NK-92 treated with Interleukin-12 subunit alpha and Interleukin-12 subunit beta, amount 100 ng/mL, for 24 hours (cell line): ENCODE results near the gene TBC1D14.
"Not testable (repeated sequence)": the region's sequence is repeated elsewhere in the genome, so short reads cannot be mapped to it uniquely, and the experiment has no call there.

ENCODE experiments used
- DNase-seq: peaks from one replicate; lab custom pipeline; 2025; lab: John Stamatoyannopoulos, UW

The TBC1D14 gene

DNA sequence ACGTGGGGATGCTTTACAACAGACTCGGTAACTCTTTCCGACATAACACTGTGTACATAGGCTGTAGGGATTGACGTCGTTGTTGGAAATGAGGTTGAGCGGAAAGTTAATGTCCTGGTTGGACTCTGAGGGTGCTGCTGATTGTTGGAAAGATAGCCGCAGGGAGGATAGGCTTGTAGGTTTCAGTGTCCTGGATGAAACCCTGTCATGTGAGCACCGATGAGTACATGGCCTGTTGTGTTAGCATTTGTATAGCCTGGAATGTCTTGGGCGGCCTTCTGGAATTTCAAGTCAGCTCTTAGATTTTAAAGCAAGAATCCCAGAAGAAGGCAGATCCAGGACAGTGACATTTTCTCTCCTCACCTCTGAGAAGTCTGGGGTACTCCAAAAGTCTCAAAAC, 63.3 kb downstream of the TBC1D14 start:
- DNase-seq = no peak

DNA sequence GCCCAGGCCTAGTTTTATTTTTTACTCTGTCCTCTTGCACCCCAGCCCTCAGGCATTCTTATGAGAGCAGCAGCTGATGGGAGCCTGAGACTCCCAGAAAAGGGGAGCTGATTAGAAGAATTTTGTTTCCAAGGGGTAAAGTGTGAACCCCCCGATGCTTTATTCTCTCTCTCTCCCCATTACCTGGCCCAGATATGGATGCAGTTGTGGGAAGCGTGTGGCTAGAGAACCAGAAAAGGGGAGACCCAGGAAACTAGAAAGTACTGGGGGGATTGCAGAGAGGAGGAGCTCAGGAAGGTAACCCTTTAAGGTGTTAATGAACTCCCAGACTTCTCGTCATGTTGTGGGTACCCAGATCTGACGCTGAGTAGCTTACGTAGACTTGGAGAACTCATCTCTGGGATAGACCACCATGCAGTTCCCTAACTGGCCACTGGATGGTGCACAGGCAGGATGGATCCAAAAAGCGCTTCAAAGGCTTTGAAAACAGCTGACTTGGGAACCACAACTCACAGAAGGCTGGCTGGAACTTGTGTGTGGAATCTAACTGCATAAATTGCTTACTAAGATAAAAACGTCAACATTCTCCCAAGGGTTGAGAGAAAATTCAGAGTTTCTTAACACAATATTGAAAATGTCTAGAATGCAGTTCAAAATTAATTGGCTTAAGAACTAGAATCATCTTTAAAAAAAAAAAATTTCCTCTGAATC, 64.7 kb downstream of the TBC1D14 start:
- peak; percentile 34 for DNase-seq

DNA sequence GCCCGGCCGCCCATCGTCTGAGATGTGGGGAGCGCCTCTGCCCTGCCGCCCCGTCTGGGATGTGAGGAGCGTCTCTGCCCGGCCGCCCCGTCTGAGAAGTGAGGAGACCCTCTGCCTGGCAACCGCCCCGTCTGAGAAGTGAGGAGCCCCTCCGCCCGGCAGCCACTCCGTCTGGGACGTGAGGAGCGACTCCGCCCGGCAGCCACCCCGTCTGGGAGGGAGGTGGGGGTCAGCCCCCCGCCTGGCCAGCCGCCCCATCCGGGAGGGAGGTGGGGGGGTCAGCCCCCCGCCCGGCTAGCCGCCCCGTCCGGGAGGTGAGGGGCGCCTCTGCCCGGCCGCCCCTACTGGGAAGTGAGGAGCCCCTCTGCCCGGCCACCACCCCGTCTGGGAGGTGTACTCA, 68.2 kb downstream of the TBC1D14 start:
- not testable (repeated sequence) for DNase-seq

DNA sequence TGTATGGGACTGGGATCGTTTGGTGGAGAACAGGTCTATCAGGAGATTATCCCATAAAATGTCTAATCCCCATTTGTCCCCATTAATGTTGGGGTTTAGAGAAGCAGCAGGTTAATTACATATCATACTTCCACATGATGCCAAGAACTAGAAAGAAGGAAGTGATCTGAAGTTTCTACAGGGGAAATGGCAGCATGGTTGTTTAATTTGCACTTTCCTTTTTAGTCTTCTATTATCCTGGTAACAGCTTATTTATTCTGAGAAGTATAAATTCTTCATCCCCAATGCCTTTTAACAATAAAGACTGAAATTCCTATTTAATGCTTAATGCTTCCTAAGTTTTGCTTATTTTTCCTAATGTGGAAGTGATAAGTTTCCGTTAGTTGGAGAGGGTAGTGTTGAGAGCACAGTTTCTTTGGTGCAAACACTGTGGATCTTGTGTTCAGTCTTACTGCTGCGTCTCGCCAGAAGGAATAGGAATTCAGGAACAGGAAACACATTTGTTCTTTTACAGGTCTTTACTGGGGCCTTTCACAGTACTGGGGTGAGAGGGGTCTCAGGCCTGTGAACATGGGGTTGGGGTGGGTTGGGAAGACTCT, 74.0 kb downstream of the TBC1D14 start:
- DNase-seq = no peak

DNA sequence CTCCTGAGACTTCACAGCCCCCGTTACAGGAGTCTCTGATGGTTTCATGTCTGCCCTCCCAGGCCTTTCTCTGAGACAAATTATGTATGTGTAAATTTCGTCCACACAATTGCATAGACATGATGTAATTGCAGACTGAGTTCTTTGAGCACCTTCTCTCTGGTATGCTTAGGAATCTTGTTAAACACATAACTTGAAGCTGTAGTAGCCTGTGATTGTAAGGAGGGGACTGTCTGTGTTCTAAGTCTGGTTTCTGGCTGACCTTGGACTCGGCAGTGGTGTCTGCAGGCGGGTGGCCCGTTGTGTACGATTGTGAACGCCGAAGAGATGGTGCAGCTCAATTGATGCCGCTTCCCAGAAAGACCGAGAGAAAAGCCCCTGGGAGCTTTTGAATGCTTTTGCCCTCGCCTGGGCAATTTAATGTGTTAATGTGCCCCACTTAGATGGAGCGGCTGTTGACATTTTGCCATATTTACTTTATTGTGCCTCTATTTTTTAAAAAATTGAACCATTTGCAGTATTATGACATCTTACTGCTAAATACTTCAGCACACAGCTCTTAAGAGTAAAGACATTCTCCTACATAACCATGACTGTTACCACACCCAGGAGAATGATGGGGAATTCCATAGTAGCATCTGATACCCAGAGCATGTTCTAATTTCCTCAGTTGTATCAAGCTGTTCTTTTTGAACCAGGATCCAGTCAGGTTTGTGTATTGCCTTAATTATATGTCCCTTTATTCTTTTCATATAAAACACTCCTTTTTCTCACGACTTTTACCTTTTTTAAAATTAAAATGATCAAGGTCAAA, 75.2 kb downstream of the TBC1D14 start:
- no peak for DNase-seq

DNA sequence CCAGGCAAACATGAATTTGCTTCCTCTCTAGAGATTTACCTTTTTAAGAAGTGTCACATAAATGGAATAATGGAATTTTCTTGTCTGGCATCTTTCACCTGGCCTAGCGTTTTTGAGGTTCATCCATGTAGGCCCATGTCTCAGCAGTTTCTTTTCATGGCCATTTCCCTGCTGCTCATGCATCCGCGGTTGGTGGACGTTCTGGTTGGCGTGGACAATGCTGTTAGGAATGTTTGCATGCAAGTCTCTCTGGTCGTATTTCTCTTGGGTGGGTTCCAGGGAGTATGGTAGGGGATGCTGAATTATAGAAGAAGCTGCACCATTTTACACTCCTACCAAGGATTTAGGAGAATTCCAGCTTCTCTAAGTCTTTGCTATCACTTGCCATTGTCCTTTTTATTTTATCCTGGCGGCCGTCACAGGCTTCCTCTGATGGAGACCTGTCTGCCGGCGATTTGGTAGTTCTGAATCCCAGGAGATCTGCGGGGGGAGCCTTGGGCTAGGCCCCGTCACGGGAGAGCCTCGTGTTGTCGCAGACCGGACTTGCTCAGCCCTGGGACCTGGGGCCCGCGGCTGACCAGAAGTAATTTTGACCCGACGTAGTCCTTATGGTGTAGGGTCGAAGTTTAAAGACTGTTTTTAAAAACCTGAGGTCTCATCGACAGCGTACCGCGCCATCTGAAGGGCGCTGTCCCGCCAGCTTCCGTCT, 76.6 kb downstream of the TBC1D14 start:
- DNase-seq = no peak

DNA sequence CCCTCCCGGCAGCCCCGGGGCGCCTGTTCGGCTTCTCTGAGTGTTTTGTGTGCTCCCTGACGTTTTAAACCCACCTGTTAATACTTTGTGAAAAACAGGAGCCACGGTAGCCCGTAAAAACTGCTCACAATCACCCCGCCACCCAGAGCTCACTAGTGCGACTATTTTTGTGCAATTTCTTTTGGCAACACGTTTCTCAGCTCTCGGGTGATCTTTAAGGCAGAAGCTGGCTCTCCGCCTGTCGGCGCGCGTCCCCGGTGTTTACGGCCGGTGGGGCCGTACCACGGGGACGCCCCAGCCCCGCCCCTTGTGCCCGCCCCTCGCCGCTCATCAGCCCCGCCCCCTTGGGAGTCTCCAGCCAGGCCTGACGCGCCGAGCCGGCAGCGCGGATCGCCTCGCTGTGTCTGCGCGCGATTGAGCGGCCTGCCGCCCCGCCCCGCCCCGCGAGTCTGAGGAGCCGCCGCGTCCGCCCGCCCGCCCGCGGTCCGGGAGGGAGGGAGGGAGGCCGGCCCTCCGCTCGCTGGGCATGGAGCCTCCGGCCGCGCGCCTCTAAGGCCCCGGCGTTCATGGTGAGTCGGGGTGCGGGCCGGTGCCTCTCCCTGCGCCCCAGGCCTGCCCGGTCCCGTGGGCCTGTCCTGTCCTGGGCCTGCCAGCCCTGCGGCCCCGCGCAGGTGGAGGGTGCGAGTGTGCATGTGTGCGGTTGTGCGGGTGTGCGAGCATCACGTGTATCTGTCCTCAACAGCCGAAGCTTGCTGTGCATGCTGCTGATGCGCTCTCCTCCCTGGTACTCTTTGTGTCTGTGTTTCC, 77.4 kb downstream of the TBC1D14 start:
- DNase-seq = peak; percentile 83

DNA sequence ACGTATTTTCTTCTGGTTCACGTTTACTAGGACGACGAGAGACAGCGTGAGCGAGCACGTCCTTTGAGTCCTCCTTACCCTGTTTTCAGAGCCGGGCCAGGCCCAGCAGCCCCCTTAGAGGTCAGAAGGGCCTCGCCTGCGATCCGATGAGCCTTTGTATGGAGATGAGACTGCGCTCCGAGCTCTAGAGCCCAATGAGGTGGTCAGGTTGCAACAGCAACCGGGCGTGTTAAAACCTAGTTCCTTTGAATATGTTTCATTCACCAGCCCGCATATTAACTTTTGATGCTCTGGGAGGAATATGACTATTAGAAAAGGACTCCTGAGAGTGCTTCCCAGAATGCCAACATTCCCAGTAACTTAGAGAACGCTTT, 77.9 kb downstream of the TBC1D14 start:
- DNase-seq = no peak

DNA sequence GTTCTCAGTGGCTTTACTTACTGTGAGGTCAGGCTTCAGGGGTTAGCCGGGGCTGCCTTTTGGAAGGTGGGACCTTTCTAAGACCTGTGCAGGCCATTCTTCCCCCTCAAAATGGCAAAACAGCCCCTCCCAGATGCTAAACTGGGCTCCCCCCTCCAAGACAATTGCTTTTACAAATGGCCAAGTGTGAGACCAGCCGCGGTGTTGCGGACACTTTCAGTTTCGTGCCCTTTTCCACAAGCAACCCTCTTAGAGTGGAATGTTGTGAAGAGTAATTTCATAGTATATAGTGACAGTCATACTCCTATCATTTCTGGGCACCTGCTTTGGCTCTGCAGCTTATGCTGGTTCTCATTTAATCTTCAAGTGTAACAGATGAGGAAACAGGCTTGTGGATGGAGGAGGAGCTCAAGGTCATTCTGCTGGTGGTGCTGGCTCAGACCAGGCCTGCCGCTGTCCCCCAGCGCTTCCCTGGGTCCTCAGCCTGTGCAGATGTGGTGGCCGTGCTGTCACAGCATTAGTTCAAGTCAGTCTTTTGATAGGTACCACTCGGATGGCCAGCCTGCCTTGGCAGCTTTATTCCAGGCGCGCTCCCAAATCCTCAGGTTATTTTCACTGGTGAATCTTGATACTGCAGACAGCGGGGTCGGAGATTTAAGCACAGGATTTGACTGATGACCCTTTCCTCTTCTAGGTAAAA, 78.5 kb downstream of the TBC1D14 start:
- no peak for DNase-seq

DNA sequence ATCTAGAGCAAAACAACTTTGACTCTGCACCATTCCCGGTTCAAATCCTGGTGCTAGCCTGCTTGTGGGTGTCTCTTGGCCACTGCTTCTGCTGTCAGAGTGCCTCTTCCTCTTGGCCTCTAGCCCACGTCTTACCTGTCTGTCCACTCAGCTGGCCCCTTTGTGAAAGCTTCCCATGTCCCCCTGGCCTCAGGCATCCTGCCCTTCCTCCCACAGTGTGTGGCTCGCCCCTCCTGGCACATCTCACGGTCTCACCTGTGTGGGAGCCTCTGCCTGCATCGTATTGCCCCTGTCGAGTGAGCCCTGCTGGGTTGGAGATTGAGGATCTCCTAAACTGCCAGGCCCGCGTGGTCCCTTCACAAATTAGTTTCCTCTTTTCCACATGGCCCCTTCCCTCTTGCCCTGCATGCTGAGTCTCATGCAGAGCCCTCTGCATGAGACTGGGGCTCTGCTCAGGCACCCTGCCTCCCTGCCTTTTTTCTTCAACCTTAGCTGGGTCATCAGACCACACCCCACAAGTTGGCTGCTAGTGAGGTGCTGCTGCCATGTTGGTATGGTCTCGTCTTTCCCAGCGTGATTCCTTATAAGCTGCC, 79.8 kb downstream of the TBC1D14 start:
- no peak for DNase-seq

DNA sequence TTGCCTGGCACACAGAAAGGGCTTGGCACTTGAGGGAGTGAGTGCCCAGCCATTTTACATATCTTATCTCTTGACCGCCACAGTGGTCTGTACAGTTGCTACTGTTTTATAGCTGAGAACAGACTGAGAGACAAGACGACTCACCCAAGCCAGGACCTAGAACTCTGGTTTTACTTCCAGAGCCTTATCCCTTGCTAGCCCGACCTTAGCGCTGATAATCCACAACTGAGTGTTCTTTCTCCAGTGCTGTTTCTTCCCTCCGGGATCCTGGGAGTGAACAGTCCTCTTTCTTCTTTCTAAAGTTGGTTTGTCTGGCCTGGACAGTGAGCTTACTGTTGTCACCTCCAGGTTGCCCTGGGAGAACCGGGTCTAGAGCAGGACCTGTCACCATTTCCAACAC, 81.0 kb downstream of the TBC1D14 start:
- no peak for DNase-seq

DNA sequence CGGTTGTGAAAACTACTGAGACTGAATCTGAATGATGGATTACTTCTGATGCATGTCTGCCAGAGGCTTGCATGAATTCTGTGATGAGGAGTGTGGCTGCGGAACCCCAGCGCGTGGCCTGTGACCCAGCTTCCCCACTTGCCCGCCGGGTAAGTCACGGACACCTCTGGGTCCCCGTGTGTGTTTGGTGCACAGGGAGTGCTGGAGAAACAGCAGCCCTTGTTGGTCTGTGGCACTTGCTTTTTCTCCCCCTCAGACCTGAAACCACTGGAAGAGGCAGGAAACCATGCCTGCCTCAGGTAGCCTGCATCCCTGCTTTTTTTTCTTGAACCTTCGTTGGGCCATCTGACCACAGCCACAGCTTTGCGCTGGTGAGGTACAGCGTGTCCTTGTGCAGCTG, 81.6 kb downstream of the TBC1D14 start:
- DNase-seq = no peak

DNA sequence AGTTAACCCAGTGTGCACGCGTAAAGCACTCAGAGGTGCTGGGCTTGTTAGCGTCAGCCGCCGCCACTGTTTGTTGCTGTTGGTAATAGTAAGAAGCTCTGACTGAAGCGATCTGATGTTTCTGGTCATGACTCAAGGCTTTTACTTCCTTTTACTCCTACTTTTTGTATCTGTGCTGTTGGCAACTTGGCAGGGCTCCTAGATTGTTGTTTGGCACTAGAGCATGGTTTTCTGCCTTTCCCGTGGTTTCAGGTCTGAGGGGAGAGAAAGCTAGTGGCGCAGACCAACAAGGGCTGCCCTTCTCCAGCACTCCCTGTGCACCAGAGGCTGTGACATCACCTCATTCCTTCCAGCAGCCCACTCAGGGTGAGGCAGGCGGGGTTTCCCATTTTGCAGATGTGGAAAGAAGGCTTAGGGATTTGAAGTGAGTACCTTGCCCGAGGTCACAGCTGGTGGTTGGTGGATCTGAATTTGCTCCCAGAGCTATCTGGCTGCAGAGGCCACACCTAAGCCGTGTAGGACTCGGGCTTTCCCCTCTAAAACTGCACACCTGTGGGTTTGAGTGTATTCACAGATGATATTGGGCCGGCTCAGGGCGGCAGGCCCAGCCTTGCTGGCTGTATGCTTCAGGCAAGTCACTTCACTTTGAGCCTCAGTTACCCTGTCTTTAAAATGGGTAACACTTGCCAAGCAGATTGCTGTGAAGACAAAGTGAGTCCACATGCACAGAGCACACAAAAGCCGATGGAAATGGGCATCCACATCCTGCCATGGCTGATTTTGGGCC, 82.3 kb downstream of the TBC1D14 start:
- no peak for DNase-seq

DNA sequence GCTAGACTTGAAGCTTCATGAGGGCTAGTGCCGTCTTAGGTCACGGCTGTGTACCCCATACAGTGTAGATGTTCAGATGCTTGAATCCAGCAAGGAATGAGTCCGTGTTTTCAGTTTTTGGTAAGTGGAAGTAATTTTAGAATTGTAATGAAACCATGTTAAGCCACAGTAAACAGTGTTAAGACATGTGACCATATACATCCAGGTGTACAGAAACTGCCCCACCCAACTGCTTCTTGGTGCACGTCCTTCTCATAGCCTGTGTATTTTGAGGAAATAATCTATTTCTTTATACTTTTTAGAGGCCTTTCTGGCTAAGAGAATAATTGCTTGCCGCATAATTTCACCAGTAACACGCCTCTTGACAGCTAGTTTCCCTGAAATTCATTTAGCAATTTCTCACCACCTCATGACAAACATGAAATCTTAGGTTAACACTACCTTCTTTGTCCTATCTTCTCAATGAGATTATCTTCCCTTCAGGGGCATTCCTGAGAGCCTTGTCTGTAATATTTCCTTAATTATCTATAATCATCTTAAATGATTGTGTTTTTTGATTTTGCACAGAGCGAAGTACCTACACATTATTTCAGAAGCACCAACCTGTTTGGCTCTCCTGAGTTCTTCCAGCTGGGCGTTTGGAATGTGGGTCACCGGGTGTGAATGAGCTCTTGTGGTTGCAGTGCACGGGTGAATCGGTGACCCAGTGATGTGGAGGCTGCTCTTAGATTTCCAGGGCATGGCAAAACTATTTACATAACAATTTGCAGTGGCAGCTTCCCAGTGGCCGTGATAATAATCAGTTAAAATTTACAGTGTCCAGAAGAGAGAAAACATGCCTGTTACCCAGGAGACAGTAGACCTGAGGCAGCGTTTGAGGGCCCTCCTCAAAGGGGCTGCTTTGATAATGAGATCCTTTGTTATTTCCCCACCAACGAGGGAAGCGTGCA, 83.4 kb downstream of the TBC1D14 start:
- DNase-seq = no peak

DNA sequence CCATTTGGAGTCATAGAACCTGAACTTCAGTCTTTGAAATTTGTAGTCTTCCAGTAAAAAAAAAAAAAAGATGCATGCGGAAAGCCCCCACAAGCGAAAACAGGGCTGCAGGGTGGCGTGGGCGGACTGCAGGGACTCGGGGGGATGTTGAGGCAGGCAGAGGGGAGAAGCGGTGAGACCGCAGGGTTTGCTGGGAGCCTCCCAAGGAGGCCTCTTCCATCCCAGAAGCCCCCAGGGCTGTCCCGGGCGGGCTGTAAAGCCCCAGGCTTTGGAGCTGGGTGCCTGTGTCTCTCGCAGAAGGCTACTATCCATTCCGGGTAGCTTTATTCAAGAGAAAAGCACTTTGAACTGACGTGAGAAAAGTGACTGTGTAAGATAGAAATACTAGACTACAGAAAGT, 86.9 kb downstream of the TBC1D14 start:
- no peak for DNase-seq

DNA sequence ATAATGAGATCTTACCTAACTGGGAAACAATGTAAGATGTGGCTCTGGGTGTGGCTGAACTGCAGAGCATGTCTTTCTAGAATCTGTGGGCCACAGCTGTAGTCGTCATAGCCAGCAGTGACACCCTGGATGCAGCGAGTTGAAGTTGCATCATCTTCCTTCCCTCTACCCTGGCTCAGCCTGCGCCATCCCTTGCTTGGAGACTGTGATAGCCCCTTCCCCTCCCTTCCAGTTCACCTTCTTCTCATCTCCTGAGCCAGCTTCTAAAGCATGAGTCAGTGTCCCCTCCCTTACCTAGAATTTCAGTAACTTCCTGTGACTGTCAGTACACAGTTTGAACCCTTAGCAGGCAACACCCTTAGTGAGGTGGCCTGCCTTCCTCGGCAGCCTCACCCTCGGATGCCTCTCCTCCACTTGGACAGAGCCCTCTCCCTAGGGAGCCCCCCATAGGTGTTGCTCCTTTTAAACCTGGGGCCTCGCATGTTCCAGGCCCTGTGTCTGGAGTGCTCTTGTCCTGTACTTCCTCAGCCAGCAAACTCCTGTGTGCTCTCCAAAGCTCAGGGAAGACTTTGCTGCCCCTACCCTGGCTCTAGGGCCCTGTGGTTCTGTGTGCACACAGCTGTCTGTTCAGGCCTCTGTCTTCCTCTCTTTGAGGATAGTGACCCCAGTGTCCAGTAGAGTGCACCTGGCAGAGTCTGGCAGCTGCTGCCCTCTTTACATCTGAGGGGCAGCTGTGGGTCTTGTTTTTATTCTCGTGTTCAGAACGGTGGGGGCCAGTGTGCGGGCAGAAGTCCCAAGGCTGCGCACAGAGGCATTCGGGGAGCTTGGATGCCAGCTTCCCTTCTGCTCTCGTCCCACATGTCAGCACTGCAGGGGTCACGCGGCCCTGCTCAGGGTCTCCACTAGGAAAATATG, 89.8 kb downstream of the TBC1D14 start:
- peak; percentile 10 for DNase-seq

DNA sequence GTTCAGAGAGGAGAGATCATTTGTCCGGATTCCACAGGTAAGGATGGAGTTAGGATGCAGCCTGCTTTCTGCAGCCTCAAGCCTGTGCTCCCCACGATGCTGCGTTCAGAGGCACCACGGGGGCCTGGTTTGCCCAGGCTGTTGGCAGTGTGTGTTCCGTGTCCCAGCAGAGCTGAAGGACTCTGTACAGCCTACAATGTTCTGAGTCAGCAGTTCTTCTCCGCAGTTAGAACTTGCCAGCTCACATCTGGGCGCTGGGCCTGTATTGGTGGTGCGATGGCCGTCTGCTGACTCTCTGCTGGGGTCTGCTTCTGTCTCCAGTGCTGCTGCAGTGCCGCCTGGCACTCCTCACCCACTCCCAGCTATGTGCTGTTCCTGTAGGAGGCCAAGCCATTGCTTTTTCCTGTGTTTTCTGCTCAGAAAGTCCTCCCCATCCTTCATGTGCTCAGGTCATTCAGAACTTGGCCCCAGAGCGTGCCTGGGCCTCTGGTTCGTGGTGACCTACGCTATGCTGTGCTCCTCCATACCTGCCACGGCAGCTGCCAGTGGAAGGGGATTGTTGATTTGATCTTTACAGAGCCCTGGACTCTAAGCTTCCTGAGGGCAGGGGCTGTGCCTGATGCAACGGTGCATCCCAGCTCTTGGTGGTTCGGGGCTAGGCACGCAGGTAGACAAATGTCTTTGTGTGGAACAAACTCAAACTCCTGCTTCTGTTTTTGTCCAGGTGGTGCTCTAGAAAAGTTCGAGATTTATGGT, 91.0 kb downstream of the TBC1D14 start:
- DNase-seq = no peak
